Osteoblast (primary cell): ENCODE results near the gene DPP6. TPM values are rescaled to one million over a fixed set of nuclear protein-coding genes. Genes with fewer than 3 reads are reported as not detected.
"Not testable (repeated sequence)": the region's sequence is repeated elsewhere in the genome, so short reads cannot be mapped to it uniquely, and the experiment has no call there.

Source experiments
- DNase-seq: peaks from one replicate; pipeline ENCODE4 v3.0.0; 2011; ENCODE audit warnings: low spot score, mixed read lengths; ENCODE audit not compliant: insufficient read length; ENCODE audit errors: missing footprints
- H2AFZ ChIP-seq: 2 replicates; pipeline ENCODE4 v1.6.0; 2011; ENCODE audit warnings: mild to moderate bottlenecking, low read length
- H3K27ac ChIP-seq: 2 replicates; pipeline ENCODE4 v1.5.1; 2011; ENCODE audit warnings: mild to moderate bottlenecking, low read depth, low read length, moderate library complexity
- H3K27me3 ChIP-seq: 2 replicates; pipeline ENCODE4 v1.6.0; 2012; ENCODE audit warnings: mild to moderate bottlenecking, control low read depth, inconsistent platforms, low read length, moderate library complexity; ENCODE audit not compliant: insufficient read depth
- H3K36me3 ChIP-seq: 2 replicates; pipeline ENCODE4 v1.5.1; 2011; ENCODE audit warnings: mild to moderate bottlenecking, low read length, control low read depth, moderate library complexity; ENCODE audit not compliant: insufficient read depth
- H3K4me1 ChIP-seq: 2 replicates; pipeline ENCODE4 v1.5.1; 2011; ENCODE audit warnings: mild to moderate bottlenecking, low read length, control low read depth, moderate library complexity; ENCODE audit not compliant: insufficient read depth
- H3K4me2 ChIP-seq: 2 replicates; pipeline ENCODE4 v1.6.0; 2011; ENCODE audit warnings: mild to moderate bottlenecking, low read length; ENCODE audit not compliant: insufficient read depth
- H3K4me3 ChIP-seq: fragments of 200-600 bp; sonication (generic); 3 replicates; pipeline ENCODE4 v1.5.1; 2012; ENCODE audit warnings: mild to moderate bottlenecking, low read length, inconsistent platforms; ENCODE audit not compliant: insufficient read depth
- H3K79me2 ChIP-seq: 2 replicates; pipeline ENCODE4 v1.6.0; 2012; ENCODE audit warnings: mild to moderate bottlenecking, low read length, control low read depth, inconsistent platforms; ENCODE audit not compliant: insufficient read depth
- H3K9me3 ChIP-seq: 2 replicates; pipeline ENCODE4 v1.5.1; 2011; ENCODE audit warnings: low read depth, low read length, control low read depth
- H4K20me1 ChIP-seq: 2 replicates; pipeline ENCODE4 v1.6.0; 2012; ENCODE audit warnings: mild to moderate bottlenecking, low read length, control low read depth; ENCODE audit not compliant: insufficient read depth
- total RNA-seq: library from RNA; depleted of rRNA; stranded (reverse); fragments of >200 nt; gene quantifications from 2 replicates; pipeline ENCODE4 v1.2.3, GENCODE V29; 2012
- TF ChIP-seq, protein P1 (sequence below): IDR thresholded peaks from 2 replicates; pipeline ENCODE4 v1.5.1; 2011; ENCODE audit warnings: mild to moderate bottlenecking, low read depth, low read length, moderate library complexity; ENCODE audit errors: extremely low read depth

Gene DPP6
- total RNA-seq, 1 donor: not detected

DNA sequence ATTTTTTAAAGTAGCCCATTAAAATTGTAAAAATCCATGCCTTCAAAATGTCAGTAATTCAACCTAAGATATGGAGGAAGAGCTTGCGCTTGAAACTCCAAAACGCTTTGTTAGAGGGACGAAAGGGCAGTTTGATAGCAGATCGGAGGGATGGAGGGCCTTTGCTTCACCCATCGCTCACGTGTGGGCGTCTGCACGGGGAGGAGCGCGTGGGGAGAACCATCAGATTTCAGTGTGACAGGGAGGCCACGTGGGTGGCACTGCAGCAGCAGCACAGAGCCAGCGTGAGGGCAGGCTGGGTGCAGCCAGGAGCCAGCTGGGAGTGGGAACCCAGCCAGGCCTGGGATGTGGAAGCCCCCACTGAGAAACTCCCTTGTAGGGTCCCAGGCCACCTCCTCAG lies 625.3 kb downstream of the DPP6 start:
- Histone ChIP-seq H3K27me3 (no peaks in the 10 kb centered on the region), H2AFZ (no peak overlapping the region), H3K9me3 (no peaks in the 10 kb centered on the region), H3K79me2 (no peaks in the 10 kb centered on the region), H3K27ac (no peak overlapping the region), H3K36me3 (no peaks in the 10 kb centered on the region), H3K4me3 (no peak overlapping the region), H4K20me1 (no peaks in the 10 kb centered on the region), H3K4me1 (no peaks in the 10 kb centered on the region), H3K4me2 (no peak overlapping the region)
- no peak for DNase-seq
- TF ChIP-seq, protein P1, sequence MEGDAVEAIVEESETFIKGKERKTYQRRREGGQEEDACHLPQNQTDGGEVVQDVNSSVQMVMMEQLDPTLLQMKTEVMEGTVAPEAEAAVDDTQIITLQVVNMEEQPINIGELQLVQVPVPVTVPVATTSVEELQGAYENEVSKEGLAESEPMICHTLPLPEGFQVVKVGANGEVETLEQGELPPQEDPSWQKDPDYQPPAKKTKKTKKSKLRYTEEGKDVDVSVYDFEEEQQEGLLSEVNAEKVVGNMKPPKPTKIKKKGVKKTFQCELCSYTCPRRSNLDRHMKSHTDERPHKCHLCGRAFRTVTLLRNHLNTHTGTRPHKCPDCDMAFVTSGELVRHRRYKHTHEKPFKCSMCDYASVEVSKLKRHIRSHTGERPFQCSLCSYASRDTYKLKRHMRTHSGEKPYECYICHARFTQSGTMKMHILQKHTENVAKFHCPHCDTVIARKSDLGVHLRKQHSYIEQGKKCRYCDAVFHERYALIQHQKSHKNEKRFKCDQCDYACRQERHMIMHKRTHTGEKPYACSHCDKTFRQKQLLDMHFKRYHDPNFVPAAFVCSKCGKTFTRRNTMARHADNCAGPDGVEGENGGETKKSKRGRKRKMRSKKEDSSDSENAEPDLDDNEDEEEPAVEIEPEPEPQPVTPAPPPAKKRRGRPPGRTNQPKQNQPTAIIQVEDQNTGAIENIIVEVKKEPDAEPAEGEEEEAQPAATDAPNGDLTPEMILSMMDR: no peak

DNA sequence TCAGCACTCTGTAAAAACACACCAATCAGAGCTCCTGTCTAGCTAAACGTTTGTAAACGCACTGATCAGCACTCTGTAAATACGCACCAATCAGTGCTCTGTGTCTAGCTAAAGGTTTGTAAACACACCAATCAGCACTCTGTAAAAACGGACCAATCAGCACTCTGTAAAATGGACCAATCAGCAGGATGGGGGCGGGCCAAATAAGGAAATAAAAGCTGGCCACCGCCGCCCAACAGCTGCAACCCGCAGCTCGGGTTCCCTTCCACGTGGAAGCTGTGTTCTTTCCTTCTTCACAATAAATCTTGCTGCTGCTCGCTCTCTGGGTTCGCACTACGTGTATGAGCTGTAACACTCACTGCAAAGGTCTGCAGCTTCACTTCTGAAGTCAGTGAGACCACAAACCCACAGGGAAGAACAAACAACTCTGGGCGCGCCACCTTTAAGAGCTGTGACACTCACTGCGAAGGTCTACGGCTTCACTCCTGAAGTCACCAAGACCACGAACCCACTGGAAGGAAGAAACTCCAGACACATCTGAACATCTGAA lies 625.9 kb downstream of the DPP6 start:
- not testable (repeated sequence) for H3K79me2 ChIP-seq, H4K20me1 ChIP-seq, H3K27ac ChIP-seq, H3K27me3 ChIP-seq, H3K4me1 ChIP-seq, H3K36me3 ChIP-seq, DNase-seq, H3K9me3 ChIP-seq, H3K4me3 ChIP-seq, H2AFZ ChIP-seq, H3K4me2 ChIP-seq

DNA sequence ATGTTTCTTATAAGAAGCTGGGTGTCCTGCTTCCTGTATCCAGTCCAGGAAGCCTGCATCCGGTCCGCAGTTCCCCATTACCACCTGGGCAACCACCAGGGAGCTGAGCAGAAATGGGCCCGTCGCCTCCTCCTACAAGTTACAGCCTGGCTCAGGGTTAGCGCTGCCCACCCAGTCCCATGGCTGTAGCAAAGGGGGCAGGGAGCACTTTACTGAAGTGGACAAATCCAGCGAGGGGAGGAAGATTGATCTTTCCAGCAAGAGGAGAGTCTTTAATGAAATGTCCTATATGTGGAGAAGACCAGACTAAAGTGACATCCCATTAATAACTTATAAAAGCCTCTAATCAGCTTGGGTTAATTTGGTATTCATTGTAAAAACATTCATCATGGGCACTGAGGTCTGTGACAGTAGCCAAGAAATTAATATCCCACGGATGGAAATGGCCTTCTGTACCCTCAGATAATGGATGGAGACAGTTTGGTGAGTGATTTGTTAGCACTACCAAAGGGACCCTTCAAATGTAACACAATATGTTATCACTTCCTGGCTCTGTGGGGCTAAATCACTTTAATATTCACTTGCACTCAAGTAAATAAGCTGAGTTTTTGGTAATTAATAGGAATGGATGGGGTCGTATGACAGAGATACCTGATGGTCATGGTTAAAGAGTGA lies 627.3 kb downstream of the DPP6 start:
- no peaks in the 10 kb centered on the region for H3K27me3 ChIP-seq
- no peaks in the 10 kb centered on the region for H3K79me2 ChIP-seq
- H2AFZ ChIP-seq: no peak overlapping the region
- no peak for DNase-seq
- TF ChIP-seq, protein P1: no peak
- H3K9me3 ChIP-seq: no peaks in the 10 kb centered on the region
- no peak overlapping the region for H3K4me2 ChIP-seq
- no peaks in the 10 kb centered on the region for H4K20me1 ChIP-seq
- no peaks in the 10 kb centered on the region for H3K4me1 ChIP-seq
- H3K36me3 ChIP-seq: no peaks in the 10 kb centered on the region
- H3K27ac ChIP-seq: no peak overlapping the region
- H3K4me3 ChIP-seq: no peak overlapping the region

DNA sequence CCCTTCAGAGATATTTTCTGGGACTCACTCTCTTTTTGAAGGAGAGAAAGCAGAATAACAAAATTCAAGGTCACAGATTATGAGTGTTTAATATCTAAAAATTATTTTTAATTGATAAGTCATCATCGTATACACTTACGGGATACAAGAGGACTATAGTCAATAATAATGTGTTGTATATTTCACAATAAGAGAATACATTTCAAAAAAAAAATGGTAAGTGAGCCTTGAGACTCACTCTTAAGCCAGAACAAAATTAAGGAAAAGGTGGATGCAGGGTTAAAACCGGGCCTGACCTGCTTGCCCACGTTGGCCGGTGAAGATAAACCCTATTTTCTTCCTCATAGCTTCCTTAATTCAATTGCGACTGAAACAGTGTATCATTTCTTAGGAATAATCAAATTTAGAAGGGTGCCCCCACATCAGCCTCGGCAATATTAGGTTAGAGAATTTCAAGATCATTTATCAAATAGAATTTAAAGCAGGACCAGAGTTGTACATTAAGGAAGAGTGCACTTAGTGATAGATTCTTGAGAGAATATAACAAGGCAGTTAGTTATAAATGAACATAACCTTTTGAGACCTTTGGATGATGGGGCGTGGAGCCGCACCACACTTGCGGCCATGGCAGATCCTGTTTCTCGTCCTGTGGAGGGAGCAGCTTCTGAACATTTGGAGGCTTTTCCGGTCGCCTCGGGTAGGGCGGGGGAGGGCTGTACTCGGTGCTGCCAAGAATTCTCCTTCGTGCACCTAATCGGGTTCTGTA lies 628.9 kb downstream of the DPP6 start:
- Histone ChIP-seq H3K36me3 (no peaks in the 10 kb centered on the region), H3K27ac (no peak overlapping the region), H3K4me1 (no peaks in the 10 kb centered on the region), H3K9me3 (no peaks in the 10 kb centered on the region), H3K4me2 (no peak overlapping the region), H3K4me3 (no peak overlapping the region), H3K27me3 (no peaks in the 10 kb centered on the region), H2AFZ (no peak overlapping the region), H4K20me1 (no peaks in the 10 kb centered on the region), H3K79me2 (no peaks in the 10 kb centered on the region)
- TF ChIP-seq, protein P1: no peak
- DNase-seq: no peak
